ENCODE measurements around the gene ROBO1.
"Not testable (repeated sequence)": the region's sequence is repeated elsewhere in the genome, so short reads cannot be mapped to it uniquely, and the experiment has no call there.

ROBO1 gene

GRCh38 chr3:78794431-78794830 is 973.4 kb downstream of the ROBO1 start:
- DNase-seq (ENCODE audit: low read depth): no peak

- no peak for DNase-seq (ENCODE audit: low read depth)
Observed at GRCh38 chr3:78792733-78793132, 975.1 kb downstream of the ROBO1 start.

- DNase-seq (ENCODE audit: low read depth): no peak
Observed at GRCh38 chr3:78792212-78792611, 975.6 kb downstream of the ROBO1 start.

- no peak for DNase-seq (ENCODE audit: low read depth)
Observed at GRCh38 chr3:78791753-78792152, 976.0 kb downstream of the ROBO1 start.

- no peak for DNase-seq (ENCODE audit: low read depth)
Observed at GRCh38 chr3:78788839-78789238, 979.0 kb downstream of the ROBO1 start.

GRCh38 chr3:78785004-78785403 is 982.8 kb downstream of the ROBO1 start:
- DNase-seq (ENCODE audit: low read depth): no peak

- no peak for DNase-seq (ENCODE audit: low read depth)
Observed at GRCh38 chr3:78781351-78781750, 986.4 kb downstream of the ROBO1 start.

- DNase-seq (ENCODE audit: low read depth): no peak
Observed at GRCh38 chr3:78765671-78766485, 1001.9 kb downstream of the ROBO1 start.

GRCh38 chr3:78764634-78765033 is 1003.2 kb downstream of the ROBO1 start:
- no peak for DNase-seq (ENCODE audit: low read depth)

GRCh38 chr3:78762121-78762520 is 1005.7 kb downstream of the ROBO1 start:
- no peak for DNase-seq (ENCODE audit: low read depth)

- no peak for DNase-seq (ENCODE audit: low read depth)
Observed at GRCh38 chr3:78761126-78761525, 1006.7 kb downstream of the ROBO1 start.

GRCh38 chr3:78757731-78758130 is 1010.1 kb downstream of the ROBO1 start:
- no peak for DNase-seq (ENCODE audit: low read depth)

GRCh38 chr3:78754066-78754743 is 1013.6 kb downstream of the ROBO1 start:
- no peak for DNase-seq (ENCODE audit: low read depth)

- no peak for DNase-seq (ENCODE audit: low read depth)
Observed at GRCh38 chr3:78751266-78751665, 1016.5 kb downstream of the ROBO1 start.

- DNase-seq (ENCODE audit: low read depth): not testable (repeated sequence)
Observed at GRCh38 chr3:78750291-78750690, 1017.5 kb downstream of the ROBO1 start.

- DNase-seq (ENCODE audit: low read depth): no peak
Observed at GRCh38 chr3:78749056-78749455, 1018.7 kb downstream of the ROBO1 start.

GRCh38 chr3:78745847-78746246 is 1022.0 kb downstream of the ROBO1 start:
- DNase-seq (ENCODE audit: low read depth): no peak

- DNase-seq (ENCODE audit: low read depth): no peak
Observed at GRCh38 chr3:78742491-78742890, 1025.3 kb downstream of the ROBO1 start.

- no peak for DNase-seq (ENCODE audit: low read depth)
Observed at GRCh38 chr3:78742041-78742440, 1025.8 kb downstream of the ROBO1 start.

- peak; percentile 3 for DNase-seq (ENCODE audit: low read depth)
Observed at GRCh38 chr3:78741066-78741645, 1026.6 kb downstream of the ROBO1 start.

GRCh38 chr3:78738833-78739232 is 1029.0 kb downstream of the ROBO1 start:
- no peak for DNase-seq (ENCODE audit: low read depth)

- no peak for DNase-seq (ENCODE audit: low read depth)
Observed at GRCh38 chr3:78737988-78738387, 1029.8 kb downstream of the ROBO1 start.

GRCh38 chr3:78736863-78737262 is 1030.9 kb downstream of the ROBO1 start:
- no peak for DNase-seq (ENCODE audit: low read depth)

Measured in CMK (cell line).